Right atrium auricular region (tissue), 2 donors: Measurements from ENCODE around the gene EPHA5. TPM values are rescaled to one million over a fixed set of nuclear protein-coding genes. Genes with fewer than 3 reads are reported as not detected.
"Not testable (repeated sequence)": the region's sequence is repeated elsewhere in the genome, so short reads cannot be mapped to it uniquely, and the experiment has no call there.

Source experiments
- DNase-seq: peaks from one replicate; pipeline ENCODE4 v3.0.0-alpha.2; 2019; ENCODE audit warnings: low spot score
- H3K27ac ChIP-seq, 2 donors: fragments of 200-600 bp; sonication (generic); 1 replicate in 1 of 2; 2 replicates in 1 of 2; pipeline ENCODE4 v1.5.1; 2016 to 2019
- H3K27me3 ChIP-seq, 2 donors: fragments of 200-600 bp; sonication (generic); one replicate each; pipeline versions ENCODE4 v1.5.1 to v1.6.0; 2017 to 2019
- H3K36me3 ChIP-seq: fragments of 200-600 bp; sonication (generic); one replicate; pipeline ENCODE4 v1.5.1; 2016
- H3K4me1 ChIP-seq, 2 donors: fragments of 200-600 bp; sonication (generic); one replicate each; pipeline versions ENCODE4 v1.5.1 to v1.6.0; 2017 to 2019
- H3K4me3 ChIP-seq, 2 donors: fragments of 200-600 bp; sonication (generic); 1 replicate in 1 of 2; 2 replicates in 1 of 2; pipeline ENCODE4 v1.5.1; 2017 to 2019; ENCODE audit warnings: mild to moderate bottlenecking in 1 of 2, moderate library complexity in 1 of 2
- H3K9me3 ChIP-seq, 2 donors: fragments of 200-600 bp; sonication (generic); one replicate each; pipeline ENCODE4 v1.5.1; 2019
- CTCF ChIP-seq, 2 donors: fragments of 200-600 bp; sonication (generic); IDR thresholded peaks; one replicate each; pipeline ENCODE4 v1.5.1; 2019; ENCODE audit warnings: antibody characterized with exemption in 2 of 2
- total RNA-seq, 2 donors: library from RNA; depleted of rRNA; stranded (reverse); fragments of >200 nt; gene quantifications; one replicate each; pipeline ENCODE4 v1.1.0, GENCODE V29; 2016

EPHA5 gene
- total RNA-seq, 2 donors from 2014 or later: 0.24 to 9.8 TPM

- H3K27me3 ChIP-seq: no peaks in the 10 kb centered on the region
- TF ChIP-seq CTCF (IDR thresholded peaks at IDR 0.05): no peak
- H3K9me3 ChIP-seq: no peaks in the 10 kb centered on the region
- no peak for DNase-seq
- no peaks in the 10 kb centered on the region for H3K4me1 ChIP-seq
- H3K27ac ChIP-seq: no peak overlapping the region
- no peaks in the 10 kb centered on the region for H3K36me3 ChIP-seq
- H3K4me3 ChIP-seq: no peak overlapping the region
Measured at GRCh38 chr4:65336465-65336864, 333.8 kb downstream of the EPHA5 start.

GRCh38 chr4:65316534-65316933, 353.8 kb downstream of the EPHA5 start:
- no peak for TF ChIP-seq CTCF (IDR thresholded peaks at IDR 0.05)
- Histone ChIP-seq H3K4me3 (no peak overlapping the region), H3K9me3 (no peaks in the 10 kb centered on the region), H3K36me3 (no peaks in the 10 kb centered on the region), H3K27ac (no peak overlapping the region), H3K4me1 (no peaks in the 10 kb centered on the region), H3K27me3 (no peaks in the 10 kb centered on the region)
- no peak for DNase-seq

GRCh38 chr4:65311120-65311519, 359.2 kb downstream of the EPHA5 start:
- H3K27me3 ChIP-seq: no peaks in the 10 kb centered on the region
- TF ChIP-seq CTCF (IDR thresholded peaks at IDR 0.05): no peak
- H3K36me3 ChIP-seq: no peaks in the 10 kb centered on the region
- H3K4me3 ChIP-seq: no peak overlapping the region
- no peak overlapping the region for H3K27ac ChIP-seq
- no peaks in the 10 kb centered on the region for H3K4me1 ChIP-seq
- no peaks in the 10 kb centered on the region for H3K9me3 ChIP-seq
- no peak for DNase-seq

- H3K9me3 ChIP-seq: no peaks in the 10 kb centered on the region
- H3K4me3 ChIP-seq: no peak overlapping the region
- no peak overlapping the region for H3K27ac ChIP-seq
Measured at GRCh38 chr4:65310586-65310985, 359.7 kb downstream of the EPHA5 start.

GRCh38 chr4:65308626-65309025, 361.7 kb downstream of the EPHA5 start:
- H3K27me3 ChIP-seq, H3K9me3 ChIP-seq, H3K4me1 ChIP-seq, H3K36me3 ChIP-seq, H3K27ac ChIP-seq, H3K4me3 ChIP-seq, DNase-seq: not testable (repeated sequence)

More at GRCh38 chr4:65310586-65310985, 359.7 kb downstream of the EPHA5 start:
- no peak for TF ChIP-seq CTCF (IDR thresholded peaks at IDR 0.05)
- H3K36me3 ChIP-seq: no peaks in the 10 kb centered on the region
- no peaks in the 10 kb centered on the region for H3K4me1 ChIP-seq
- H3K27me3 ChIP-seq: no peaks in the 10 kb centered on the region
- DNase-seq: no peak

- no peaks in the 10 kb centered on the region for H3K36me3 ChIP-seq
- no peak for TF ChIP-seq CTCF (IDR thresholded peaks at IDR 0.05)
- no peak overlapping the region for H3K27ac ChIP-seq
- no peak overlapping the region for H3K4me3 ChIP-seq
- DNase-seq: no peak
- H3K4me1 ChIP-seq: no peaks in the 10 kb centered on the region
- H3K27me3 ChIP-seq: no peaks in the 10 kb centered on the region
- no peaks in the 10 kb centered on the region for H3K9me3 ChIP-seq
Measured at GRCh38 chr4:65302145-65302544, 368.1 kb downstream of the EPHA5 start.
